ENCODE measurements around the gene GADD45G.

Gene GADD45G

GRCh38 chr9:89604729-89605464 lies at the start of gene GADD45G:
Gene GADD45G, plus strand, starts transcription at chr9:89605012. Its CDS starts 110 bp downstream, at chr9:89605122.
- DNase-seq (ENCODE audit: low spot score) = peak; percentile 91

- DNase-seq (ENCODE audit: low spot score) = no peak
Observed at GRCh38 chr9:89555036-89555415, 49.8 kb upstream of the GADD45G start.

- DNase-seq (ENCODE audit: low spot score) = no peak
Observed at GRCh38 chr9:89555451-89556375, 49.1 kb upstream of the GADD45G start.

GRCh38 chr9:89558196-89558899 lies 46.5 kb upstream of the GADD45G start:
- DNase-seq (ENCODE audit: low spot score) = no peak

- no peak for DNase-seq (ENCODE audit: low spot score)
Observed at GRCh38 chr9:89558948-89559347, 45.9 kb upstream of the GADD45G start.

GRCh38 chr9:89562186-89562814 lies 42.5 kb upstream of the GADD45G start:
- no peak for DNase-seq (ENCODE audit: low spot score)

- no peak for DNase-seq (ENCODE audit: low spot score)
Observed at GRCh38 chr9:89563571-89564345, 41.1 kb upstream of the GADD45G start.

- no peak for DNase-seq (ENCODE audit: low spot score)
Observed at GRCh38 chr9:89564346-89564878, 40.4 kb upstream of the GADD45G start.

- DNase-seq (ENCODE audit: low spot score) = no peak
Observed at GRCh38 chr9:89567649-89568048, 37.2 kb upstream of the GADD45G start.

- no peak for DNase-seq (ENCODE audit: low spot score)
Observed at GRCh38 chr9:89574309-89574708, 30.5 kb upstream of the GADD45G start.

- peak; percentile 58 for DNase-seq (ENCODE audit: low spot score)
Observed at GRCh38 chr9:89576404-89576839, 28.4 kb upstream of the GADD45G start.

- DNase-seq (ENCODE audit: low spot score) = no peak
Observed at GRCh38 chr9:89577363-89577762, 27.4 kb upstream of the GADD45G start.

- DNase-seq (ENCODE audit: low spot score) = no peak
Observed at GRCh38 chr9:89579741-89580385, 24.9 kb upstream of the GADD45G start.

- no peak for DNase-seq (ENCODE audit: low spot score)
Observed at GRCh38 chr9:89586311-89586710, 18.5 kb upstream of the GADD45G start.

GRCh38 chr9:89588271-89588879 lies 16.4 kb upstream of the GADD45G start:
- no peak for DNase-seq (ENCODE audit: low spot score)

GRCh38 chr9:89590415-89590814 lies 14.4 kb upstream of the GADD45G start:
- DNase-seq (ENCODE audit: low spot score) = no peak

- no peak for DNase-seq (ENCODE audit: low spot score)
Observed at GRCh38 chr9:89591274-89592212, 13.3 kb upstream of the GADD45G start.

- no peak for DNase-seq (ENCODE audit: low spot score)
Observed at GRCh38 chr9:89592213-89592815, 12.5 kb upstream of the GADD45G start.

All from CD4-positive, alpha-beta T cell treated with Interleukin-15 for 4 hours (primary cell).